ENCODE results near the gene ALKBH7. TPM values are rescaled to one million over a fixed set of nuclear protein-coding genes. Genes with fewer than 3 reads are reported as not detected.
A peak's percentile ranks its signal among the peaks of the same experiment; 100 is the strongest.

Gene ALKBH7
- total RNA-seq, 2 donors from 2014 or later = 29.2 to 31.3 TPM

DNA sequence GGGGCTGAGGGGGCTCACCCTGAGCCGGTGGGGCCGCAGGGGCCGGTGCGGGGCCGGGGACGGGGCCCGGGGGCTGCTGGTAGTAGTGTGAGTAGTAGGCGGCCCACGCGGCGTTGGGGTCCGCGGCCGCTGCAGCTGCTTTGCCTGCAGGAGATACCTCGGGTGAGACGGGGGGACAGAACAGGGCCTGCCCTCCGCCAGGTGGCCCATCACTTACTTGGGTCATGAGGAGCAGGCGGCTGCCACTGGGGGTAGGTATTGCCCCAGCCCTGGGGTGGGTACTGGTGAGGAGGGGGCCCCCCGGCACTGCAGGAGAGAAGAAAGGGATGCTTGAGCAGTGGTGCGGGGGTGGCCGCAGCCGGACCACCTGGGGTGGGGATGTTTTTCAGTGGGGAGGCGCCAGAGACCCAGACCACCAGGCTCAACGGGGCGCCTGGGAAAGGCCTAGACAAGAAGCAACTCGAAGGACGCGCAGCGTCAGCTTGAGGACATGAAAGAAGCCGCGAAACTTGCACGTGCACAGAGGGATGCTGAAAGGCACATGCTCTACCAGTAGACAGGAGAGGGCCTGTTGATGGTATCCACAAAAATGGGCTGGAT, 43.1 kb downstream of the ALKBH7 start:
- Mint-ChIP-seq H3K27me3 (no peaks in the 10 kb centered on the region), H3K36me3 (no peaks in the 10 kb centered on the region), H3K4me1 (ENCODE audit: low read depth in 2 of 2) (peaks cover 0 to 2% of the 10 kb centered on the region in 2 donors), H3K4me3 (no peak overlapping the region), H3K27ac (no peak overlapping the region), H3K9me3 (no peaks in the 10 kb centered on the region)
- no peak for ATAC-seq
- no peak for DNase-seq (ENCODE audit: low spot score)

DNA sequence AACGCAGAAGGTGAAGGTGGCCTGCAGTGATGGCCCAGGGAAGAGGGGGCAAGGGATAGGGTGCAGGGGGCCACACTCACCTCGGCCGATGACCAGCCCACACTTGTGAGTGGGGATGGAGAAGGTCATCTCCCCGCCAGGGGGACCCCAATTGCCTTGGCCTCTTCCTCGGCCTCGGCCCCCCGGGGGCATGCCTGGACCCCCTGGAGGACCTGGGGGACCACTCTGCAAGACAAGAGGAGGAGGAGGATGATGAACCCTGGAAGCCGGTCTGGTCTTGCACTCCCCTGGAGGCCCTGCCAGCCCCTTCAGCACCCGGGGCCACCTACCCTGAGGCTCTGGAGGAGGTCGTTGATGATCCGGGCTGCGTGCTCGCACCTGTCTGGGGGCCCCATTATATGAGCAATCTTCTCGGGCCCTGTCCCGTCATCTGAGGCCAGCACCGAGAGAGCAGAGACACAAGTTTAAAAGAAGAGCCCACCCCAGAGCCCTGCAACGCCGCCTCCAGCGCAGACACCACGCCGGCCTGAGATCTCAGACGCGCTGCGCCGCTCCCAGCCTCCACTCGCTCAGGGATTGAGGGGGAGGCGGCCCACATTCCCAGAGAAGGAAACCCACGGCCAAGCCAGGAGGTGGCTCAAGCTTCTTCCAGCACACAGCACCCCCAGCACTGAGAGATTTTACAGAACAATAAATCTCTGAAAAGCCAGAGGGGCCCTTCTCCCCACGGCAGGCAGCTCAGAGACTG, 44.2 kb downstream of the ALKBH7 start:
- no peaks in the 10 kb centered on the region for H3K9me3 Mint-ChIP-seq
- no peaks in the 10 kb centered on the region for H3K27me3 Mint-ChIP-seq
- no peak for DNase-seq (ENCODE audit: low spot score)
- H3K36me3 Mint-ChIP-seq = no peaks in the 10 kb centered on the region
- no peak overlapping the region for H3K27ac Mint-ChIP-seq
- peaks cover 0 to 3% of the 10 kb centered on the region in 2 donors for H3K4me1 Mint-ChIP-seq (ENCODE audit: low read depth in 2 of 2)
- no peak overlapping the region for H3K4me3 Mint-ChIP-seq
- ATAC-seq = no peak

DNA sequence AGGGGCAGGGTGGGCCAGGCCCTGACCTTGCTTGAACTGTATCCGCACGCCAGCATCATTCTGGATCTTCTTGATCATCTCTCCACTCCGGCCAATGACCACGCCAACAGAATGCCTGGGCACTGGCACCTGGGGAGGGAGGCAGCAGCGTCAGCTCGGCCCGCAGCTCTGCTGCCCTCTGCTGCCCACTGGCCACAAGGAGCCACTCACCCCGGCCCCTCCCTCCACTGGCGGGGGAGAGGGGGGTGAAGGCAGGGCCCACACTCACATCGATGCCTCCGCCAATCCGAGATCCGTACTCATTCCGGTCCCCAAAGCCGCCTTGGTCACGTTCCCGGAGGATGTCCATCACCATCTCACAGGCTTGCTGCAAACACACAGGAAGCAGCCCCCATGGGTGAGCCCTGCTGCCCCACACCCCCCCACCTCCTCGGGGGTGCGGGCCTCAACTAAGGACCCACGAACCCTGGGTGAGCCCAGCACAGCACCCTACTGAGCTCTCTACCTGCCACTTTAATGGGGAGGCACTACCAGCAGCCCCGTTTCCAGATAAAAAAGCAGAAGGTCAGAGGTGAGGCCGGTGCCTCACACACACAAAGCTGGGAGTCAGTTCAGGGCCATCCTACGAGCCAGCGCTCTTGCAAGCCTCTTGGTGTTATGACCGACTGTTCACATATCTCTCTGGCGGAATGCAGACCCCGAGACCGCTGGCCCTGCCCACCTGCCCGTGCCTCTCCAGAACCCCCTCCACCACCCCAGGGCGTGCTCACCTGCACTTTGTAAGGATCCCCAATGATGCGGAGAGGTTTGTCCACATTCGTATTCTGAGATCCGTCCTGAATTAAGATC, 45.3 kb downstream of the ALKBH7 start:
- no peak overlapping the region for H3K27ac Mint-ChIP-seq
- no peaks in the 10 kb centered on the region for H3K27me3 Mint-ChIP-seq
- DNase-seq (ENCODE audit: low spot score) (no peak), ATAC-seq (no peak)
- peaks cover 10 to 13% of the 10 kb centered on the region in 2 donors for H3K4me1 Mint-ChIP-seq (ENCODE audit: low read depth in 2 of 2)
- H3K36me3 Mint-ChIP-seq = no peaks in the 10 kb centered on the region
- no peak overlapping the region for H3K4me3 Mint-ChIP-seq
- no peaks in the 10 kb centered on the region for H3K9me3 Mint-ChIP-seq

DNA sequence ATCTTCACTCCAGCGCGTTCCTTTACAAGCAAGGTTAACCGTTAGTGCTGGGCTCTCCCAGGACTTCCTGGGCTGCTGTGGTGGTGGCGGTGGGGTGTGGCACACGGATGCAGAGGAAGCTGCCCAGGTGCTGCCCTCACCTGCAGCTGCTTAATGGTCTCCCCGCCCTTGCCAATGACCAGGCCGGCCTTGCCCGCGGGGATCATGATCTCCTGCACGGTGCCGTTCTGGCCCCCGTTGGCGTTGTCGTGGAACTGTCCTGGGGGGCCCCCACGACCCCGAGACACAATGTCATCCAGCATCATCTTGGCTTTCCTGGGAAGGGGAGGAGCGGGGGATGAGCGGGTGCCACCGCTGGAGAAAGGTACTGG, 46.0 kb downstream of the ALKBH7 start:
- Mint-ChIP-seq H3K27ac (no peak overlapping the region), H3K4me3 (no peak overlapping the region), H3K27me3 (no peaks in the 10 kb centered on the region), H3K4me1 (ENCODE audit: low read depth in 2 of 2) (peaks cover 16 to 19% of the 10 kb centered on the region in 2 donors), H3K9me3 (no peaks in the 10 kb centered on the region), H3K36me3 (no peaks in the 10 kb centered on the region)
- no peak for DNase-seq (ENCODE audit: low spot score)
- no peak for ATAC-seq

DNA sequence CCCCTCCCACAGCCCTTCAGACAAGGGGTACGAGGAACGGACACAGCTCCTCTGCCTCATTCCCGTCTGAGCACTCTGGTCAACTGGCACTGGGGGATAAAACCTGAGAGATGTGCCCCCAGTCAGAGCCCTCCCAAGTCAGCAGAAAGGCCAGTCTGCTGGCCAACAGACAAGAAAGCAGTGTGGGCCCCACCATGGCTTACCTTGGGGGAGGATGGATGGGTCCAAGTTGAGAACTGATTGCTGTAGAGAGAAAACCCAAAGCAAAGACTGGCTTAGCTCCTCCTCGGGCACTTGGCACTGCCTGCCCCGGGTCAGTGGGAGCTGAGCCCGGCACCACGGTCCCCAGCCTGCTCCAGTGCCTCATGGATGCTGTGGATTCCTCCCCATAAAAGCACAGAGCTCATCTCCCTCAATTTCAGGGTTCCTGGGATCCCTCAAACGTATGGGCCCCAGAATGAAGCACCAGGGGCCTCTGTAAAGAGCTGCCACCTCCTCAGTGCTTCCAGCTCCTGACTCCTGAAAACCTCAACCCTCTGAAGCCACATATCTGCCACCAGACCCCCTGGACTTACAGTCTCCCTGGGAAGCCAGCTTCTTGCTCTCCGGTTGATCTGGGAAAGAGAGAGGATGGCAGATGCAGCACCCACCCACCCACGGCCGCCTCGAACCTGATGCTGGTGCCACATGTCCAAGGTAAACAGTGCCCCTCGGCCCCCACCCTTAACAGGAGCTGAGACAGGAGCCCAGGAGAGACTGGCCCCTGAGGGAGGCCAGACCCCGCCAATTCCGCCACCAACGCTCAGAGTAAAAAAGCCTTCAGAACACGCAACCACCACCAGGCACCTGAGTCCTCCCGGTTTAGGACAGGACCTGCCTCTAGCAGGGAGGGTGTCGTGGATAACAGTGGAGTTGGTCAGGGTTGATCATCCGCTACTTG, 48.8 kb downstream of the ALKBH7 start:
- ATAC-seq = no peak
- DNase-seq (ENCODE audit: low spot score) = no peak
- Mint-ChIP-seq H3K27me3 (no peaks in the 10 kb centered on the region), H3K9me3 (no peaks in the 10 kb centered on the region), H3K36me3 (no peaks in the 10 kb centered on the region), H3K27ac (no peak overlapping the region), H3K4me3 (no peak overlapping the region), H3K4me1 (ENCODE audit: low read depth in 2 of 2) (peaks cover 29 to 30% of the 10 kb centered on the region in 2 donors)

DNA sequence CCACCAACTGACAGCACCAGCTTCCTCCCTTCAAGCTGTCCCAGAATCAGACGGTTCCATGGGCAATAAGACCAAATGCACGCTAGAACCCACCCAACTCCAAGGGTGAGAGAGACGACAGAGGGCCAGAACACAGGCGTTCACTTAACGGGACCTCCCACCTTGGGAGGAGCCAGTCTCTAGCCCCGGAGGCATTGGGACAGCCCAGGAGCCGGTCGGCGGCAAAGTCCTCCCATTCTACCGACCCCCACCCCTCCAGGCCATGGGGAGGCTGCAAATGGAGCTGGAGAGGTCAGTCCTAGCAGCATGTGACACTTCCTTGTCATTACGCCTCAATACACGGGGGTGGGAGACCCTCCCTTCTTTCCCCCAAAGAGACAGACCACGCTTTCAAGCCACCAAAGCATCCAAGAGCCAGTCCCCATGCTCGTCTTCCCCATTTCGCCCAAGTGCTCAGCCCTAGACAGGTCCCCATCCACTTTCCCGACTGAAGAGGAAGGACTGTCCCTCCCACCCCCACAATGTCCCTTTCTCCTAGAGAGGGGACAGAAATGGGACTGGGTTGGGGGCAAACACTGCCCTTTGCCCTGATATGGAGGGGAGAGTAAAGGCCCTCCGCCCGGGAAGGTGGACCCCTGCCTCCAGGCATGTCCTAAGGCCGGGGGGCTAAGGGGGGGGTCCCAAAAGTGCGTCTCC, 51.1 kb downstream of the ALKBH7 start:
- no peaks in the 10 kb centered on the region for H3K27me3 Mint-ChIP-seq
- DNase-seq (ENCODE audit: low spot score) = no peak
- H3K36me3 Mint-ChIP-seq = no peaks in the 10 kb centered on the region
- no peak for ATAC-seq
- peak overlapping the region; percentile 93 for H3K4me3 Mint-ChIP-seq
- H3K4me1 Mint-ChIP-seq (ENCODE audit: low read depth in 2 of 2) = peaks cover 29 to 30% of the 10 kb centered on the region in 2 donors
- peak overlapping the region; percentile 55 to 86 for H3K27ac Mint-ChIP-seq
- H3K9me3 Mint-ChIP-seq = no peaks in the 10 kb centered on the region

DNA sequence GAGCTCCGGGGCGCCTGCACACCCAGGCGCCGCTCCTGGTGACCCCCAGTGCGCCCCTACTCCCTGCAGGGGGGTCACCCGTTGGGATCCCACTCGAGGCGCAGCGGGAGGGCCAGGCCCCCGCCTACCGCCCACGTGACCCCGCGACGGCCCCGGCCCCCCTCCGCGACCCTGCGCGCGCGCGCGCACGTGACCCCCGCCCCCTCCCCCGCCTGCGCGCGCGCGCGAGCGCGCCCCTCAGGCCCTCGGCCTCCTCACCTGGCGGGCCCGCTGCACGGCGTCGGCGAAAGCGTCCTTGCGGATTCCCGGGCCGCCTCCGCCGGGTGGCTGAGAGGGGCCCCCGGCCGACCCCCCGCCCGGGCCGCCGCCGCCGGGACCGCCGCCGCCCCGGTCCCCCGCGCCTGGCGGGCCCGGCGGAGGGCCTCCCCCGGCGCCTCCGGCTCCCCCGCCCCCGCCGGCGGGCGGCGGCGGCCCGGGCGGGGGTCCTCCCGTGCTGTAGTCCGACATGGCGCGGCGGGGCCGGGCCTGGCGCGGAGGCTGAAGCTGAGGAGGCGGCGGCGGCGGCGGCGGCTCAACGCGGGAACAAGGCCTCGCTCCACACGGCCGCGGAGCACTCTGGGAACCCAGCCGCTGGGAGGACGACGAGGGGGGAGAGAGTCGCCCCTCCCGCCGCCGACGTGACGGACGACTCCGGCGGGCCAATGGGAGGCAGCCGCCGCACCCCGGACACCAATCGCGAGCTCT, 51.8 kb downstream of the ALKBH7 start, which contains the start of gene KHSRP:
KHSRP (minus strand) TSS at position 617 of the 744 bp plus-strand sequence; CDS start at position 507, 110 bp downstream.
- Mint-ChIP-seq H3K27ac (peak within 1 kb of the TSS; percentile 55 to 86), H3K27me3 (no peaks in the 10 kb centered on the region), H3K36me3 (no peaks in the 10 kb centered on the region), H3K4me3 (peak within 1 kb of the TSS; percentile 93), H3K9me3 (no peaks in the 10 kb centered on the region), H3K4me1 (ENCODE audit: low read depth in 2 of 2) (peaks cover 29 to 30% of the 10 kb centered on the region in 2 donors)
- DNase-seq (ENCODE audit: low spot score) (no peak), ATAC-seq (no peak)

Other genes starting within 250 kb of the ALKBH7 start
- gene ACSBG2, start 237.1 kb upstream of the ALKBH7 start, total RNA-seq = not detected
- 100 to 1,000 TPM in 1 of 2 donors, 10 to 100 TPM in 1; 44.7 to 104 TPM for gene MLLT1, start 92.8 kb upstream of the ALKBH7 start, total RNA-seq
- not detected for gene ACER1, start 39.2 kb upstream of the ALKBH7 start, total RNA-seq
- 100 to 1,000 TPM; 115 to 146 TPM for gene CLPP, start 11.3 kb upstream of the ALKBH7 start, total RNA-seq
- 1 to 10 TPM; 1.8 to 1.9 TPM for gene PSPN, start 3.1 kb downstream of the ALKBH7 start, total RNA-seq
- 10 to 100 TPM; 71.1 to 72.6 TPM for gene GTF2F1, start 20.4 kb downstream of the ALKBH7 start, total RNA-seq
- gene KHSRP, start 52.0 kb downstream of the ALKBH7 start, total RNA-seq = 100 to 1,000 TPM; 260 to 386 TPM
- not detected for gene SLC25A41, start 61.0 kb downstream of the ALKBH7 start, total RNA-seq
- gene SLC25A23, start 87.0 kb downstream of the ALKBH7 start, total RNA-seq = 10 to 100 TPM in 1 of 2 donors, 1 to 10 TPM in 1; 5.4 to 10.5 TPM
- not detected for gene CRB3, start 91.5 kb downstream of the ALKBH7 start, total RNA-seq
- gene DENND1C, start 109.0 kb downstream of the ALKBH7 start, total RNA-seq = 100 to 1,000 TPM in 1 of 2 donors, 10 to 100 TPM in 1; 73.6 to 131 TPM
- 1 to 10 TPM; 1.4 to 3.2 TPM for gene TUBB4A, start 129.5 kb downstream of the ALKBH7 start, total RNA-seq
- 1 to 10 TPM; 3.4 to 3.8 TPM for gene TNFSF9, start 158.2 kb downstream of the ALKBH7 start, total RNA-seq
- 10 to 100 TPM; 10.6 to 26.1 TPM for gene CD70, start 218.4 kb downstream of the ALKBH7 start, total RNA-seq

All from natural killer cell treated with Interleukin-12 subunit alpha and Interleukin-12 subunit beta and Interleukin-15 and Interleukin-18, amount 100 ng/mL, for 72 hours (primary cell).